Ascending aorta (tissue), 2 donors: ENCODE measurements around the gene TRIM63. TPM values are rescaled to one million over a fixed set of nuclear protein-coding genes. Genes with fewer than 3 reads are reported as not detected.

Source experiments
- DNase-seq, 2 donors: peaks; one replicate each; pipeline ENCODE4 v3.0.0-alpha.2; 2019; ENCODE audit warnings: low spot score in 2 of 2
- H3K27ac ChIP-seq, 2 donors: fragments of 200-600 bp; sonication (generic); one replicate each; pipeline ENCODE4 v1.5.1; 2016 to 2017; ENCODE audit warnings: mild to moderate bottlenecking in 1 of 2
- H3K27me3 ChIP-seq: fragments of 200-600 bp; sonication (generic); one replicate; pipeline ENCODE4 v1.5.1; 2017
- H3K36me3 ChIP-seq, 2 donors: fragments of 200-600 bp; sonication (generic); one replicate each; pipeline ENCODE4 v1.5.1; 2016
- H3K4me1 ChIP-seq, 2 donors: fragments of 200-600 bp; sonication (generic); one replicate each; pipeline ENCODE4 v1.5.1; 2016 to 2017; ENCODE audit warnings: mild to moderate bottlenecking in 1 of 2
- H3K4me3 ChIP-seq, 2 donors: fragments of 200-600 bp; sonication (generic); one replicate each; pipeline ENCODE4 v1.5.1; 2016 to 2017; ENCODE audit warnings: mild to moderate bottlenecking in 1 of 2
- H3K9me3 ChIP-seq, 2 donors: fragments of 200-600 bp; sonication (generic); one replicate each; pipeline ENCODE4 v1.5.1; 2016
- CTCF ChIP-seq, 3 experiments: fragments of 200-600 bp in 2 of 3; fragments of 450-650 bp in 1 of 3; sonication (generic) in 2 of 3; IDR thresholded peaks; one replicate each; pipeline ENCODE4 v1.5.1; 2016 to 2019; ENCODE audit warnings: antibody characterized with exemption in 3 of 3, mild to moderate bottlenecking in 1 of 3, moderate library complexity in 1 of 3
- intact Hi-C: fragments of 100-400 bp; cut with DNase I; formaldehyde crosslinking; loops from one replicate; pipeline ENCODE4 v1.15.1; 2023
- total RNA-seq: library from RNA; depleted of rRNA; stranded (reverse); fragments of >200 nt; gene quantifications from one replicate; pipeline ENCODE4 v1.1.0, GENCODE V29; 2016

The TRIM63 gene
- total RNA-seq, 1 donor from 2014 or later, result not detected

- no peak for TF ChIP-seq CTCF (IDR thresholded peaks at IDR 0.05)
- intact Hi-C loops, result no loop called here
- no peak overlapping the region for H3K4me3 ChIP-seq
- no peaks in the 10 kb centered on the region for H3K27me3 ChIP-seq
- H3K27ac ChIP-seq, result no peak overlapping the region
- H3K9me3 ChIP-seq, result no peaks in the 10 kb centered on the region
- no peaks in the 10 kb centered on the region for H3K4me1 ChIP-seq
- no peak for DNase-seq
- no peaks in the 10 kb centered on the region for H3K36me3 ChIP-seq
Measured at GRCh38 chr1:26082020-26082350, 14.6 kb upstream of the TRIM63 start.

- intact Hi-C loops, result no loop called here
- Histone ChIP-seq H3K27ac (no peak overlapping the region), H3K9me3 (no peaks in the 10 kb centered on the region), H3K4me1 (no peaks in the 10 kb centered on the region), H3K4me3 (no peak overlapping the region), H3K27me3 (no peaks in the 10 kb centered on the region), H3K36me3 (no peaks in the 10 kb centered on the region)
- TF ChIP-seq CTCF (IDR thresholded peaks at IDR 0.05), result no peak
- DNase-seq, result no peak
Measured at GRCh38 chr1:26081267-26082019, 14.0 kb upstream of the TRIM63 start.

- Histone ChIP-seq H3K9me3 (no peaks in the 10 kb centered on the region), H3K4me3 (no peak overlapping the region), H3K27me3 (no peaks in the 10 kb centered on the region), H3K4me1 (no peaks in the 10 kb centered on the region), H3K36me3 (no peaks in the 10 kb centered on the region), H3K27ac (no peak overlapping the region)
- no peak for TF ChIP-seq CTCF (IDR thresholded peaks at IDR 0.05)
- DNase-seq, result no peak
- intact Hi-C loops, result no loop called here
Measured at GRCh38 chr1:26079960-26080814, 12.8 kb upstream of the TRIM63 start.

GRCh38 chr1:26079178-26079563 is 11.7 kb upstream of the TRIM63 start:
- no peaks in the 10 kb centered on the region for H3K36me3 ChIP-seq
- intact Hi-C loops, result no loop called here
- no peaks in the 10 kb centered on the region for H3K27me3 ChIP-seq
- H3K4me1 ChIP-seq, result no peaks in the 10 kb centered on the region
- DNase-seq, result no peak
- H3K4me3 ChIP-seq, result no peak overlapping the region
- no peak overlapping the region for H3K27ac ChIP-seq
- H3K9me3 ChIP-seq, result no peaks in the 10 kb centered on the region
- TF ChIP-seq CTCF (IDR thresholded peaks at IDR 0.05), result no peak

GRCh38 chr1:26078286-26079177 is 11.1 kb upstream of the TRIM63 start:
- intact Hi-C loops, result no loop called here

More at GRCh38 chr1:26078286-26079177, 11.1 kb upstream of the TRIM63 start:
- no peaks in the 10 kb centered on the region for H3K9me3 ChIP-seq
- DNase-seq, result no peak
- H3K4me1 ChIP-seq, result no peaks in the 10 kb centered on the region
- no peak overlapping the region for H3K27ac ChIP-seq
- no peaks in the 10 kb centered on the region for H3K27me3 ChIP-seq
- no peaks in the 10 kb centered on the region for H3K36me3 ChIP-seq
- no peak for TF ChIP-seq CTCF (IDR thresholded peaks at IDR 0.05)
- H3K4me3 ChIP-seq, result no peak overlapping the region
